ENCODE data around the gene MPHOSPH9. TPM values are rescaled to one million over a fixed set of nuclear protein-coding genes. Genes with fewer than 3 reads are reported as not detected.
A peak's percentile ranks its signal among the peaks of the same experiment; 100 is the strongest.

Gene MPHOSPH9
- total RNA-seq, 1 experiment from 2014 or later: 72.3 TPM

DNA sequence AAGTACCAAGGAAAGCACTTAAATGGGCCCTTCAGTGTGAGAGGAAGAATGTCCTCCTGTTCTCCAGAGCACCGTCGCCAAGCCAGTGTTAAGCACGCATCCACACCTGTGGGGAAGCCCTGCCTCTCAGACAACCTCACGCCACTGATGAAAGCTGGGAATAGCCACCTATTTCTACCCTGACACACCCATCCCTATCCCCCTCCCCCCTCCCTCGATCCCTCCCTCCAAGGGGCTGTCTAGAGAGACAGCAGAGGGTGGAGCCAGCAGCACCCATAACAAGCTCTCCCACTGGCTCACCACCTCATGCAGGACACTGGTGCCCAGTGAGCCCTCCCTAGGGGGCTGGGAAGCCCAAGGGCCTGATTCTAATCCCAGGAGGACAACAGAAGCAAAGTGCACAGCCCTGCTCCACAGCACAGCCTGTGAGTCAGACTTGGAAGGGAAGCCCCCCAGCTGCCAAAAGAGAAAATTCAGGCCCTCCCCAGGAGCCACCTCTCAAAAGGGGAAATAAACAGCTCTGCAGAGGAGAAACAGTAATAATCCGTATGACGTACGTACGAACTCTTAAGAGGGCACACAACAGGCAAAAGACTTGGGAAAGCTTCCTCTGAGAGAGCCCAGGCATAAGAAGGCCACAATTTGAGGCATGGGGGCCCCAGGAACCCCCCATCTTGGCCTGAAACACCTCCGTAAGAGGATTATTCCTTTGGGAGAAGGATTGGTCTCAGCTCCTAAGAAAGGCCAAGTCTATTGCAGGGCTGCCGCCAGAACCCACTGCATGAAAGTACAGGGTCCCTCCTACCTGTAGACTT, 89.8 kb downstream of the MPHOSPH9 start:
- DNase-seq (ENCODE audit: low read depth, low spot score): no peak
- Histone ChIP-seq H3K27me3 (ENCODE audit: control insufficient read depth, insufficient read depth, low read length) (no peaks in the 10 kb centered on the region), H3K4me3 (ENCODE audit: low read depth in 2 of 2, low read length in 2 of 2) (no peak overlapping the region), H3K36me3 (ENCODE audit: control insufficient read depth, insufficient read depth, low read length) (no peaks in the 10 kb centered on the region), H3K4me1 (ENCODE audit: control insufficient read depth, insufficient read depth, low read length) (peaks cover 53% of the 10 kb centered on the region), H3K27ac (ENCODE audit: low read length) (peak overlapping the region; percentile 89), H3K9me3 (ENCODE audit: control insufficient read depth, insufficient read depth, low read depth, low read length) (no peaks in the 10 kb centered on the region)
- in situ Hi-C loops (cut with HindIII; ENCODE audit: low pct_unique_long_range_greater_than_20kb, low sequenced_read_pairs): no loop called here
- POLR2A ChIA-PET: no interaction called here
- TF ChIP-seq TCF7L2 (IDR thresholded peaks at IDR 0.05; ENCODE audit: low read depth, low read length) (no peak), POLR2AphosphoS5 (IDR thresholded peaks at IDR 0.05; ENCODE audit: low read depth, low read length) (no peak), SIN3A (IDR thresholded peaks at IDR 0.05; ENCODE audit: borderline replicate concordance, insufficient read depth, low read depth, low read length) (no peak)
- TF ChIP-seq, protein P1, sequence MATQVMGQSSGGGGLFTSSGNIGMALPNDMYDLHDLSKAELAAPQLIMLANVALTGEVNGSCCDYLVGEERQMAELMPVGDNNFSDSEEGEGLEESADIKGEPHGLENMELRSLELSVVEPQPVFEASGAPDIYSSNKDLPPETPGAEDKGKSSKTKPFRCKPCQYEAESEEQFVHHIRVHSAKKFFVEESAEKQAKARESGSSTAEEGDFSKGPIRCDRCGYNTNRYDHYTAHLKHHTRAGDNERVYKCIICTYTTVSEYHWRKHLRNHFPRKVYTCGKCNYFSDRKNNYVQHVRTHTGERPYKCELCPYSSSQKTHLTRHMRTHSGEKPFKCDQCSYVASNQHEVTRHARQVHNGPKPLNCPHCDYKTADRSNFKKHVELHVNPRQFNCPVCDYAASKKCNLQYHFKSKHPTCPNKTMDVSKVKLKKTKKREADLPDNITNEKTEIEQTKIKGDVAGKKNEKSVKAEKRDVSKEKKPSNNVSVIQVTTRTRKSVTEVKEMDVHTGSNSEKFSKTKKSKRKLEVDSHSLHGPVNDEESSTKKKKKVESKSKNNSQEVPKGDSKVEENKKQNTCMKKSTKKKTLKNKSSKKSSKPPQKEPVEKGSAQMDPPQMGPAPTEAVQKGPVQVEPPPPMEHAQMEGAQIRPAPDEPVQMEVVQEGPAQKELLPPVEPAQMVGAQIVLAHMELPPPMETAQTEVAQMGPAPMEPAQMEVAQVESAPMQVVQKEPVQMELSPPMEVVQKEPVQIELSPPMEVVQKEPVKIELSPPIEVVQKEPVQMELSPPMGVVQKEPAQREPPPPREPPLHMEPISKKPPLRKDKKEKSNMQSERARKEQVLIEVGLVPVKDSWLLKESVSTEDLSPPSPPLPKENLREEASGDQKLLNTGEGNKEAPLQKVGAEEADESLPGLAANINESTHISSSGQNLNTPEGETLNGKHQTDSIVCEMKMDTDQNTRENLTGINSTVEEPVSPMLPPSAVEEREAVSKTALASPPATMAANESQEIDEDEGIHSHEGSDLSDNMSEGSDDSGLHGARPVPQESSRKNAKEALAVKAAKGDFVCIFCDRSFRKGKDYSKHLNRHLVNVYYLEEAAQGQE (IDR thresholded peaks at IDR 0.05; ENCODE audit: insufficient read depth in 1 of 2, low read depth in 2 of 2, low read length in 1 of 2): no peak
- TF ChIP-seq, protein P2, sequence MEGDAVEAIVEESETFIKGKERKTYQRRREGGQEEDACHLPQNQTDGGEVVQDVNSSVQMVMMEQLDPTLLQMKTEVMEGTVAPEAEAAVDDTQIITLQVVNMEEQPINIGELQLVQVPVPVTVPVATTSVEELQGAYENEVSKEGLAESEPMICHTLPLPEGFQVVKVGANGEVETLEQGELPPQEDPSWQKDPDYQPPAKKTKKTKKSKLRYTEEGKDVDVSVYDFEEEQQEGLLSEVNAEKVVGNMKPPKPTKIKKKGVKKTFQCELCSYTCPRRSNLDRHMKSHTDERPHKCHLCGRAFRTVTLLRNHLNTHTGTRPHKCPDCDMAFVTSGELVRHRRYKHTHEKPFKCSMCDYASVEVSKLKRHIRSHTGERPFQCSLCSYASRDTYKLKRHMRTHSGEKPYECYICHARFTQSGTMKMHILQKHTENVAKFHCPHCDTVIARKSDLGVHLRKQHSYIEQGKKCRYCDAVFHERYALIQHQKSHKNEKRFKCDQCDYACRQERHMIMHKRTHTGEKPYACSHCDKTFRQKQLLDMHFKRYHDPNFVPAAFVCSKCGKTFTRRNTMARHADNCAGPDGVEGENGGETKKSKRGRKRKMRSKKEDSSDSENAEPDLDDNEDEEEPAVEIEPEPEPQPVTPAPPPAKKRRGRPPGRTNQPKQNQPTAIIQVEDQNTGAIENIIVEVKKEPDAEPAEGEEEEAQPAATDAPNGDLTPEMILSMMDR (IDR thresholded peaks at IDR 0.05): no peak
- CTCF ChIA-PET: interaction anchor here (0.5 to 0.7 kb wide), 3 partner anchors 19 to 107 kb away, joined by 3 to 9 read pairs (median 3); no protein-coding TSS in a partner anchor
- no TSS peak for BruUV-seq (replicated peaks)
- ATAC-seq: peak; percentile 72
- intact Hi-C loops (cut with micrococcal nuclease; ENCODE audit: unreplicated experiment): loop anchor here (10.0 kb wide), 1 partner anchor 158 kb away; the partner anchor contains the start of gene ARL6IP4

DNA sequence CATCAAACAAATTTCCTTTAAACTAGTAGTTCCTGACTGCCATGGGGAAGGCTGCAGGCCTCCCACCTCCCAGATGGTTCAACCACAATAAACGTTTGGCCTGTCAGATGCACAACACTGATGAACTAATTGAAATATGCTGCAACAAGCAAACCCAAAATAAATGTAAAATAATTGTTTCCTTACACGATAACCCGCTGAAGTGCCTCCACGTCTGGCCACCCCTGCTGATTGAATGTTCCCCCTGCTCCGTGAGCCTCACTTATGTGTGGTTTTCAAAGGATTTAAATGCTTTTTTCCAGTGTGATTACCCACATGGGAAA, 90.5 kb downstream of the MPHOSPH9 start:
- no peaks in the 10 kb centered on the region for H3K9me3 ChIP-seq (ENCODE audit: control insufficient read depth, insufficient read depth, low read depth, low read length)
- BruUV-seq (replicated peaks): no TSS peak
- peaks cover 49% of the 10 kb centered on the region for H3K4me1 ChIP-seq (ENCODE audit: control insufficient read depth, insufficient read depth, low read length)
- in situ Hi-C loops (cut with HindIII; ENCODE audit: low pct_unique_long_range_greater_than_20kb, low sequenced_read_pairs) (no loop called here), intact Hi-C loops (cut with micrococcal nuclease; ENCODE audit: unreplicated experiment) (loop anchor here (10.0 kb wide), 1 partner anchor 158 kb away; the partner anchor contains the start of gene ARL6IP4)
- POLR2A ChIA-PET: no interaction called here
- CTCF ChIA-PET: no interaction called here
- no peak for ATAC-seq
- peak overlapping the region in 1 of 2 experiments; percentile 9; a peak in 1 of 4 replicates for H3K4me3 ChIP-seq (ENCODE audit: low read depth in 2 of 2, low read length in 2 of 2)
- DNase-seq (ENCODE audit: low read depth, low spot score): no peak
- TF ChIP-seq, protein P2 (IDR thresholded peaks at IDR 0.05): no peak
- no peak for TF ChIP-seq TCF7L2 (IDR thresholded peaks at IDR 0.05; ENCODE audit: low read depth, low read length)
- TF ChIP-seq, protein P1 (IDR thresholded peaks at IDR 0.05; ENCODE audit: insufficient read depth in 1 of 2, low read depth in 2 of 2, low read length in 1 of 2): no peak
- TF ChIP-seq POLR2AphosphoS5 (IDR thresholded peaks at IDR 0.05; ENCODE audit: low read depth, low read length): no peak
- TF ChIP-seq SIN3A (IDR thresholded peaks at IDR 0.05; ENCODE audit: borderline replicate concordance, insufficient read depth, low read depth, low read length): no peak
- no peaks in the 10 kb centered on the region for H3K36me3 ChIP-seq (ENCODE audit: control insufficient read depth, insufficient read depth, low read length)
- no peaks in the 10 kb centered on the region for H3K27me3 ChIP-seq (ENCODE audit: control insufficient read depth, insufficient read depth, low read length)
- H3K27ac ChIP-seq (ENCODE audit: low read length): peak overlapping the region; percentile 89
